ENCODE measurements around the gene ZNF557.
"Not testable (repeated sequence)": the region's sequence is repeated elsewhere in the genome, so short reads cannot be mapped to it uniquely, and the experiment has no call there.

The ZNF557 gene

GRCh38 chr19:7069042-7069903 lies at the start of gene ZNF557:
Gene ZNF557, plus strand, starts transcription at chr19:7069703. Its CDS starts 5,372 bp downstream, at chr19:7075075.
- peak; percentile 95 to 96 for DNase-seq (ENCODE audit: low read depth in 2 of 2)

DNA sequence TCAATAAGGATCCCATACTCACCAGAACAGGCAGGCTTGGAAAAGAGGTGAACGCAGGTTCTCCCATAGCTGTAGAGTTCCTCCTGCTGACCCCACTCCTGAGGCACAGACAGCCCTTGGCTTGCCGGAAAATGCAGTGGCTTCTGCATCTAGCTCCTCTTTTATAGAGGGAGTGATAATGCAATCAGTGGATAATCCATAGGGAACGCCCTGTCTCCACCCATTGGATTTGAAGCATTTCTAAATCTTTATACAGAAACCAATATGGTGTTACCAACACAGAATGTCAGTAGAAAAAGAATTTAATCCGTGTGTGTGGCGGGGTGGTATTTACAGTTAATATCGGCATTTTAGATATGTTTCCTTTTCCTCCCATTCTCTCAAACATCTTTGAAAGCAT lies 48.2 kb upstream of the ZNF557 start, which contains the start of gene MBD3L2B:
Gene MBD3L2B, minus strand, starts transcription at position 101 of the 400 bp plus-strand sequence. Its CDS starts 34 bp downstream, at position 67.
- DNase-seq (ENCODE audit: low read depth in 2 of 2), result not testable (repeated sequence)

- DNase-seq (ENCODE audit: low read depth in 2 of 2), result not testable (repeated sequence)
These were observed 40.7 kb upstream of the ZNF557 start for GRCh38 chr19:7028790-7029189.

DNA sequence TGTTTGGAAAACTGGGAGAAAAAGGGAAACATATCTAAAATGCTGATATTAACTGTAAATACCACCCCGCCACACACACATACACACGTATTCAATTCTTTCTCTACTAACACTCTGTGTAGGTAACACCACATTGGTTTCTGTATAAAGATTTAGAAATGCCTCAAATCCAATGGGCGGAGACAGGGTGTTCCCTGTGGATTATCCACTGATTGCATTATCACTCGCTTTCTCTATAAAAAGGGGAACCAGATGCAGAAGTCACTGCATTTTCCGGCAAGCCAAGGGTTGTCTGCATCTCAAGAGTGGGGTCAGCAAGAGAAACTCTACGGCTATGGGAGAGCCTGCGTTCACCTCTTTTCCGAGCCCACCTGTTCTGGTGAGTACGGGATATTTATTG lies 39.2 kb upstream of the ZNF557 start, which contains the start of gene MBD3L5:
Gene MBD3L5, plus strand, starts transcription at position 301 of the 400 bp plus-strand sequence. Its CDS starts 34 bp downstream, at position 335.
- not testable (repeated sequence) for DNase-seq (ENCODE audit: low read depth in 2 of 2)

- not testable (repeated sequence) for DNase-seq (ENCODE audit: low read depth in 2 of 2)
These were observed 29.4 kb upstream of the ZNF557 start, which contains the start of gene MBD3L4 for GRCh38 chr19:7040079-7040478. Gene MBD3L4, minus strand, starts transcription at chr19:7040179. Its CDS starts 35 bp downstream, at chr19:7040144.

DNA sequence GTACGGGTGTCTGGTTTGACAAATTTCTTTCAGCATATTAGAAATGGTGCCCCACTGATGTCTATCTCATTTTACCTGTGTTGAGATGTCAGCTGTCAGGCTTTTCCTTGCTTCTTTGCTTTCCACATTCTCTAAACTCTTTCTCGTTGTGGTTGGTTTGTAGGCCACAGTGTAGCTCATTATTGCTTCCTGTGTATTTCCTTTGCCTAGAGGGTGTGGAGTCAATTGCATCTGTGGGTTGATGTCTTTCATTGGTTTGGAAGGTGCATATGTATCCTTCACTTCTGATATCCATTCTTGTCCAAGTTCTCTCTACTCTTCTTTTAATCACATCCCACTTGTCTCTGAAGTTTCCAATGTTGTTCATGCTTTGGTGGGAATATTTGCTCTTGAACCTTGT lies 27.9 kb upstream of the ZNF557 start:
- not testable (repeated sequence) for DNase-seq (ENCODE audit: low read depth in 2 of 2)

- not testable (repeated sequence) for DNase-seq (ENCODE audit: low read depth in 2 of 2)
These were observed 20.5 kb upstream of the ZNF557 start, which contains the start of gene MBD3L2 for GRCh38 chr19:7049021-7049420. Gene MBD3L2, plus strand, starts transcription at chr19:7049321. Its CDS starts 53 bp downstream, at chr19:7049374.

GRCh38 chr19:7051421-7051820 lies 18.1 kb upstream of the ZNF557 start:
- not testable (repeated sequence) for DNase-seq (ENCODE audit: low read depth in 2 of 2)

GRCh38 chr19:7052896-7053295 lies 16.6 kb upstream of the ZNF557 start:
- DNase-seq (ENCODE audit: low read depth in 2 of 2), result not testable (repeated sequence)

DNA sequence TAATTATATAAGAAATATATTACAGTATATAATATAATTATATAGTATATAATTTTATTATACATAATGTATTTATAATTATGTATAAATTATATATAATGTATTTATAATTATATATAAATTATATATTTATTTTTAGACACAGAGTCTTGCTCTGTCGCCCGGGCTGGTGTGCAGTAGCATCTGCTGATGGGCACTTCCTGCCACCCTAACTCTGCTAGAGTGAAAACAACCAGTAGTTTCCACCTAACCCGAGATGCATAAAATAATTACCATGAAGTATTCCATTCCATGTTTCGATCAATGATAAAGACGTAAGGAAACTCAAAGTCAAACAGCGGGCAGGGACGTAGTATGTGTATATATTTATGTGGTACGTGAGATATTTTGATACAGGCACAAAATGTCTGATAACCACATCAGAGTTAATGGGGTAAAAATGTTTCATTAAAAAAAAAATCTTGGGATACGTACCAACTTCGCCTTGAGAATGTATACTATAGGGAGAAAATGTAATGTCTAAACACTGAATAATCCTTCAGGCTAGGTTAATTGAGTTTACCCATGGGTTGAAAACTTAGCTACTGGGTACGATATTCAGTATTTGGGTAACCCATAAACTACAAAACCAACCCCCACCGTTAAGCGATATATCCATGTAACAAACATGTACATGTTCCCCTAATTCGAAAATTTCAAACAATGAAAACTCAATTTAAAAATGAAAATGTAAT lies 14.7 kb upstream of the ZNF557 start:
- DNase-seq (ENCODE audit: low read depth in 2 of 2), result not testable (repeated sequence)

GRCh38 chr19:7055679-7056078 lies 13.8 kb upstream of the ZNF557 start:
- not testable (repeated sequence) for DNase-seq (ENCODE audit: low read depth in 2 of 2)

GRCh38 chr19:7056371-7056770 lies 13.1 kb upstream of the ZNF557 start:
- not testable (repeated sequence) for DNase-seq (ENCODE audit: low read depth in 2 of 2)

DNA sequence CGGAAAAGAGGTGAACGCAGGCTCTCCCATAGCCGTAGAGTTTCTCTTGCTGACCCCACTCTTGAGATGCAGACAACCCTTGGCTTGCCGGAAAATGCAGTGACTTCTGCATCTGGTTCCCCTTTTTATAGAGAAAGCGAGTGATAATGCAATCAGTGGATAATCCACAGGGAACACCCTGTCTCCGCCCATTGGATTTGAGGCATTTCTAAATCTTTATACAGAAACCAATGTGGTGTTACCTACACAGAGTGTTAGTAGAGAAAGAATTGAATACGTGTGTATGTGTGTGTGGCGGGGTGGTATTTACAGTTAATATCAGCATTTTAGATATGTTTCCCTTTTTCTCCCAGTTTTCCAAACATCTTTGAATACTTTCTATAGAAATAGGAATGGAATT lies 10.9 kb upstream of the ZNF557 start, which contains the start of gene MBD3L3:
Gene MBD3L3, minus strand, starts transcription at position 101 of the 400 bp plus-strand sequence. Its CDS starts 71 bp downstream, at position 30.
- DNase-seq (ENCODE audit: low read depth in 2 of 2), result not testable (repeated sequence)

DNA sequence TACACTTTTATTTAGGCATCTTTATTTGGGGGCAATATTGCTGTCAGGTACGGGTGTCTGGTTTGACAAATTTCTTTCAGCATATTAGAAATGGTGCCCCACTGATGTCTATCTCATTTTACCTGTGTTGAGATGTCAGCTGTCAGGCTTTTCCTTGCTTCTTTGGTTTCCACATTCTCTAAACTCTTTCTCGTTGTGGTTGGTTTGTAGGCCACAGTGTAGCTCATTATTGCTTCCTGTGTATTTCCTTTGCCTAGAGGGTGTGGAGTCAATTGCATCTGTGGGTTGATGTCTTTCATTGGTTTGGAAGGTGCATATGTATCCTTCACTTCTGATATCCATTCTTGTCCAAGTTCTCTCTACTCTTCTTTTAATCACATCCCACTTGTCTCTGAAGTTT lies 9.5 kb upstream of the ZNF557 start:
- not testable (repeated sequence) for DNase-seq (ENCODE audit: low read depth in 2 of 2)

- no peak for DNase-seq (ENCODE audit: low read depth in 2 of 2)
These were observed 6.2 kb upstream of the ZNF557 start for GRCh38 chr19:7063339-7063738.

GRCh38 chr19:7063764-7064418 lies 5.6 kb upstream of the ZNF557 start:
- DNase-seq (ENCODE audit: low read depth in 2 of 2), result no peak

DNA sequence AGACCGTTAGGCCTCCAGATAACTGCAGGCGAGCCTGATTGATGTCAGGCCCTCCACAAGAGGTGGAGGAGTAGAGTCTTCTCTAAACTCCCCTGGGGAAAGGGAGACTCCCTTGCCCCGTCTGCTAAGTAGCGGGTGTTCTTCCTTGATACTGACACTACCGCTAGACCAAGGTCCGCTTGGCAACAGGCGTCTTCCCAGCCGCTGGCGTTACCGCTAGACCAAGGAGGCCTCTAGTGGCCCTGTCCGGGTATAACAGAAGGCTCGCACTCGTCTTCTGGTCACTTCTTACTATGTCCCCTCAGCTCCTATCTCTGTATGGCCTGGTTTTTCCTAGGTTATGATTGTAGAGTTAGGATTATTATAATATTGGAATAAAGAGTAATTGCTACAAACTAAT lies 2.4 kb upstream of the ZNF557 start:
- DNase-seq (ENCODE audit: low read depth in 2 of 2), result not testable (repeated sequence)

DNA sequence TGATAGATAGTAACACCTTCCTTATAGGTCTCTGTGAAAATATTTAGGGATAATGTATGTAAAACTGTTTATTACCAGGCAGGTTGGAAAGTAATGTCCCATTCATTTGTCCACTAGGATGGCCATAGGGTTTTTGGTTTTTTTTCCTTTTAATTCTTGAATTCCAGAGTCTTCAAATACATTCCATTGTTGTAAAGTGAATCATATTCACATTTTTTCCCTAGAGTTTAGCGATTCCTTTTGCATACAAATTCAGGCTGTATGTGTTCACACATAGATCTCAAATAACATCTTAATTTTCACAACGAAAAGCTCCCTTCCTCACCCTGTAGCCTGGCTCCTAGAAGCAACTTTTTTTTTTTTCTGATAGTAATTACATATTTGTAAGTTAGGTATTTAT lies 1.8 kb upstream of the ZNF557 start:
- DNase-seq (ENCODE audit: low read depth in 2 of 2), result no peak

- DNase-seq (ENCODE audit: low read depth in 2 of 2), result no peak
These were observed 904 bp upstream of the ZNF557 start for GRCh38 chr19:7068599-7068998.

DNA sequence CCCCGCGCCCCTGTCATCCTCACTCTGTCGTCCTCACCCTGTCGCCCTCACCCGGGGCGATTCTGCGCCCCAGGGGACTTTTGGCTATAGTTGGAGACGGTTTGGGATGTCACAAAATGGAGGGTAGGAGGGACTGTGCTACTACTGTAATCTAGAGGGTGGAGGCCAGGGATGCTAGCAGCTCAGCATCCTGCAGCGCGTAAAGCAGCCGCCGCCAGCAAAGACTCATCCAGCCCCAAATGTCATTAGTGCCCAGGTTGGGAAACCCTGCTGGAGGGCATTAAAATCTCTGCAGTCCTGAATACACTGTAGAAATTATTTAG lies 362 bp downstream of the ZNF557 start:
- no peak for DNase-seq (ENCODE audit: low read depth in 2 of 2)

- no peak for DNase-seq (ENCODE audit: low read depth in 2 of 2)
These were observed 3.0 kb downstream of the ZNF557 start for GRCh38 chr19:7072541-7072940.

Data from stimulated activated CD8-positive, alpha-beta memory T cell treated with anti-CD3 and anti-CD28 coated beads, Interleukin-15, amount 100 ng/mL, for 48 hours (primary cell).